Stimulated activated CD8-positive, alpha-beta memory T cell treated with anti-CD3 and anti-CD28 coated beads, Interleukin-4, amount 100 ng/mL, for 24 hours (primary cell): ENCODE results near the gene FMO1.
A peak's percentile ranks its signal among the peaks of the same experiment; 100 is the strongest.
"Not testable (repeated sequence)": the region's sequence is repeated elsewhere in the genome, so short reads cannot be mapped to it uniquely, and the experiment has no call there.

ENCODE experiments used
- DNase-seq: peaks from one replicate; pipeline ENCODE4 v3.0.0-alpha.2; 2020; ENCODE audit warnings: low read depth

Gene FMO1

DNA sequence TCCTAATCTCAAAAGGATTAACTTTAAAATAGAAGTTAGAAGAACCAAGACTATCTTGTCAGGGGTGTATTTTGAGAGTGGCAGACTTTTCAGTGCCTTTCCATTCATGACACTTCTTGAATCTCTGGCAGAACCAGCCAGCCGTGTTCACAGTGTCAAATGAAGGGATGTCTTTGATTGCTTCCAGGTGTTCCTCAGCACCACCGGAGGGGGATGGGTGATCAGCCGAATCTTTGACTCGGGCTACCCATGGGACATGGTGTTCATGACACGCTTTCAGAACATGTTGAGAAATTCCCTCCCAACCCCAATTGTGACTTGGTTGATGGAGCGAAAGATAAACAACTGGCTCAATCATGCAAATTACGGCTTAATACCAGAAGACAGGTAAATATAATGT, 32.3 kb downstream of the FMO1 start:
- DNase-seq = no peak

DNA sequence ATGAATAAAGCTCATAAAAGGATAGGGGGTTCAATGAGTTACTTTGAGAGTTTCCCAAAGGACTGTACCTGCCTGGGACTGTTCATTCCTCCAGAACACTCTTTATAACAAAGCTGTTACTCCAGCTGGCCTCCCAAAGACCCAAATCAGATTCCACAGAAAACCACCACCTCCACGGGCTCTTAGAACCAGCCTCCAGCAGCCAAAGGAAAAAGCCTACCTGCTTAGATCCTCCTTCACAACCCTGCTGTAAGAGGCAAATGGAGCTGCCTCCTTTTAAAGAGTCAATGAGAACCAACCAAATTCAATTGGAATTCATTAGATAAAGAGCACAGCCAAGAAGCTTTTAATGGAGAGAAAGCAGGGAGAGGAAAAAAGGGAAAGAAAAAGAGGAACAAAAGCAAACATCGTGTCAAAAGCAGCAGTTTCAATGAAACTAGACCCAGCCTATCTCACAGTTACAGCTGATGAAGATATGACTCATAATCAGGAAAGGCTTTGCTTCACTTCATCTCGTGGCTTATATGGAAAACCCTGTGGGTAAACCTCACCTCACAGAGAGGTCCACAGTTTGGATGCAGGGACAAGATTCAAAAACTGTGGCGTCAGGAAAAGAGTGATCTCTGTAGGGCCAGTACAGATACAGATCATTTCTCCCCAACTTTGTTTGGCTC, 37.9 kb downstream of the FMO1 start:
- DNase-seq = no peak

DNA sequence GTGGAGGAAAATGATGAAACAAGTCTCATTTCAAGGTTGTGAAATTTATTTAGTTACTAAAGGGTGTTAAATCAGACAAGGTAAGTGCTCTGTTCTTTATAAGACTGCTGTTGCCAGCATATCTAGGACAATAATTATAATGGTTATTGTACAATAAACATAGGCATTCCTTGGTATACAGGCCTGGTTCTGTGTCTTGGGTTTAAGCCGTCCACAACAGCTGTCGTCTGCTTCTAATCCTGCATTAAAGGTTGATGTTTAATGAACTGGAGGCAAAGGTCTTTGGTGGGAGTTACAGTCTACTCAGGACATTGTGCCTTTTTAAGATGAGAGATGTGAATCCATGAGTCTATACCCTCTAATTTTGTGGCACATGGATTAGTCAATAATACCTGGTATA, 42.3 kb downstream of the FMO1 start:
- no peak for DNase-seq

DNA sequence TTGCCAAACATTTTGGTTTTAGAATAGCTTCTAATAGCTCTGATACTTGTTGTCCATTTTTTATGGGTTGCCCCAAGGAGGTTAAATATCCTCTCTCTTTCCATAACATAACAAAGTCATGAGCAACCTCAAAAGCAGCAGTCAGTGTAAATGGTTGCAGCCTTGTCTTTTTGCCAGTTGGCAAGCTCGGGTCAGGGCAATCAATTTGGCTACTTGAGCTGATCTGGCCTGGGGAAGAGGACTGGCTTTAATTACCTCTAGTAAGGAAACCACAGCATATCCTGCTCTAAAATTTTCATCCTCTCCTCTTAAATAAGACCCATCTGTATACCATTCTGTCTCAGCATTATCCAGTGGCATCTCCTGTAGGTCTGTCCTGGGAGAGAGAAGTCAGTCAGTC, 44.5 kb downstream of the FMO1 start:
- no peak for DNase-seq

DNA sequence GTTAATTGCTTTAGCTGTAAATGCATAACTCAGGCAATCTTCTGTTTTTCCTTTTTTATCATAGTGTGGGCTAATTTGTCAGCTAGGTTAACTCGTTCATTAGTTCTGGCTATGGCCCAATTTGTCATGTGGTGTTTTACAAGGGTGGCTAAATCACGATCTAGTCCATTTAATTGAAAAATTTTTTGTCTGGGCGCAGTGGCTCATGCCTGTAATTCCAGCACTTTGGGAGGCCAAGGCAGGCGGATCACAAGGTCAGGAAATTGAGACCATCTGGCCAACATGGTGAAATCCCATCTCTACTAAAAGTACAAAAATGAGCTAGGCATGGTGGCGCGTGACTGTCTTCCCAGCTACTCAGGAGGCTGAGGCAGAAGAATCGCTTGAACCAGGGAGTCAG, 47.1 kb downstream of the FMO1 start:
- DNase-seq = not testable (repeated sequence)

DNA sequence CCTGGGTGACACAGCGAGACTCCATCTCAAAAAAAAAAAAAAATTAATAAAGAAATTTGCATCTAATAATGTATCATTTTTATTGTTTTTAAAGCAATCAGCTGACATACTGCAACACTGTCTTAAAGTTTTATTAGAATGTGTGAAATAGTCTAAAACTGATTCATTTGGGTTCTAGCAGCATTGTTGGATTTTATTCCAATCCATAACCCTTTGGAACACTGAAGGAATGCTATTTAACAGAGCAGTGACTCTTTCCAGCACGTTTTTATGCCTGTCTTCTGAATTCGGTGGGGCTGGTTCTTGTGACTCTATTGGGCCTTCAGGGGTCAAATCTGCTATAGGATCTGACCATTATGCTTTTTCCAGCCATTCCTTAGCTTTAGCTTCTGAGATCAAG, 47.5 kb downstream of the FMO1 start:
- DNase-seq = no peak

DNA sequence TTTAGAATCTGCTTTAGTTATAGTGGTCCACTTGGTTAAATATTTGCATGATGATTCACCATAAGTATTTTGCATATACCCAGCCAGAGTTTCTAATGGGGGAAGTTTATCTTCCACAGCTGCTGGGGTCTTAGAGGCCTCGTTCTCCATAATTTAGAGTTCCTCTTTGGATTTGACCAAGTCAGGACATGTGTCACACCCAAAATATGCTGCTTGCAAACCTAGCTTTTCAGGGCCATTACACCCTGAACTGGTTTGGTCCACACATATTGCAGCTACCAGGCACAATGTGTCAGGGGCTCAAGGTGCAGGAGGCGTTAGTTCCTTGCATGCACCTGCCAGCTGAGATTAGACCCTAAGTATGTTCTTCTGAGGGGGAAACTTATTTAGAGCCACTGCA, 48.6 kb downstream of the FMO1 start:
- DNase-seq = no peak

DNA sequence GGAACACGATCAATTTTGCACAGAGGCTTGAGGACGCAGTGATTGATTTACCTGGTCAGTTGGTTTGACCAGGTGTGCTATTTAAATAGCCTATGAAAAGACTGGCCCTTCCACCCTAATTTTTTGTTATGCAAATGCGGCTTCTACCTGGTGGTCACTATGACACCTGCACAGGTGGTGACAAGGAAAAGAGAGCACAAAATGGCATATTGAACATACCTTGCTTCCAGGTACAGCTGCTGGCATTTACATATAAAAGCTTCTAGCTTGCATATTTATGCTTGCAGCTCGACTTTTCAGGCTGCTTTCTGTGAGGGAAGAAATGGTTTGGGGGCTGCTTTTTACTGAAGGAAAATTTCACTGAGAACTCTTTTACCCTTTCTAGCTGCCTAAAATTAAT, 50.4 kb downstream of the FMO1 start:
- DNase-seq = no peak

DNA sequence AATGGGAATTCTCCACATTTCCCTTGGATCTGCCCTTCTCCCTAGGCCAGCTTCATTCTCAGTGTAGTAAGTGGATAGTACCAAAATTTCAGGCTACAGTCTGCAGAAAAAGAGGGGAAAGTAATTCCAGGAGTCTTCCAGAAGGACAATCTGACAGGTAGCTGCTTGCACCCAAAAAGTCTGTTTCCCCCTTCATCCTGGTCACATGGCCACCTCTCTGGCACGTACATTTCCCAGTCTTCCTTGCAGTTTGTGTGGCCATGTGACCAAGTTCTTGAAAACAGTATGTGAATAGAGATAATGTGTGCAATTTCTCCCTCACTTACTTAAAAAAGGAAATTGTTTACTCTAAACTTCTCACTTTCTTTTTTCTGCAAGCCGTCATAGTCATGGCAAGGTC, 51.0 kb downstream of the FMO1 start:
- DNase-seq = no peak

DNA sequence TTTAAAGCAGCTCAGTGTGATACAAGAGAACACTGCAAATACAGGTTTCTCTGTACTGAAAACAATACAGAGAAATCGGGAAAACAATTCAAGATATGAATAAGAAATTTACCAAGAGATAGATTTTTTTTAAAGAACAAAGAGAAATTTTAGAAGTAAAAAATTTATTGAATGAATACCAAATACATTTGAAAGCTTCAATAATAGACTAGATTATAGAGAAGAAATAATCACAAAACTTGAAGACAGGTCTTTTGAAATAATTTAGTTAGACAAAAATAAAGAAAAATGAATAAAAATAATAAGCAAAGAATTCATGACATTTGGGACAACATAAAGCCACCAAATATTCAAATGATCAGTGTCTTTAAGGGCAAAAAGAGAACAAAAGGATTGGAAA, 52.1 kb downstream of the FMO1 start:
- DNase-seq = no peak

DNA sequence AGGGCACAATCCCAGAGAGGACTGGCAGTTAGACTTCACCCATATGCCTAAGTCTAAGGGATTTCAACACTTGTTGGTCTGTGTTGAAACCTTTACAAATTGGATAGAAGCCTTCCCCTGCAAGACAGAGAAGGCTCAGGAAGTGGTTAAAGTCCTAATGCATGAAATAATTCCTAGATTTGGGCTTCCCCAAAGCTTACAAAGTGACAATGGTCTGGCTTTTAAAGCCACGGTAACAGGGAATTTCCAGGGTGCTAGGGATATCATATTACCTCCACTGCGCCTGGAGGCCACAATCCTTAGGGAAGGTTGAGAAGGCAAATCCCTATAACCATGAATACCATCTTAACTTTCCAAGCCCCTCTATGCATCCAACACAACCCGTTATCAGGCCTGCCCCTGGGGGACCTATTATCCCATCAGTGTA, 62.4 kb downstream of the FMO1 start:
- no peak for DNase-seq

DNA sequence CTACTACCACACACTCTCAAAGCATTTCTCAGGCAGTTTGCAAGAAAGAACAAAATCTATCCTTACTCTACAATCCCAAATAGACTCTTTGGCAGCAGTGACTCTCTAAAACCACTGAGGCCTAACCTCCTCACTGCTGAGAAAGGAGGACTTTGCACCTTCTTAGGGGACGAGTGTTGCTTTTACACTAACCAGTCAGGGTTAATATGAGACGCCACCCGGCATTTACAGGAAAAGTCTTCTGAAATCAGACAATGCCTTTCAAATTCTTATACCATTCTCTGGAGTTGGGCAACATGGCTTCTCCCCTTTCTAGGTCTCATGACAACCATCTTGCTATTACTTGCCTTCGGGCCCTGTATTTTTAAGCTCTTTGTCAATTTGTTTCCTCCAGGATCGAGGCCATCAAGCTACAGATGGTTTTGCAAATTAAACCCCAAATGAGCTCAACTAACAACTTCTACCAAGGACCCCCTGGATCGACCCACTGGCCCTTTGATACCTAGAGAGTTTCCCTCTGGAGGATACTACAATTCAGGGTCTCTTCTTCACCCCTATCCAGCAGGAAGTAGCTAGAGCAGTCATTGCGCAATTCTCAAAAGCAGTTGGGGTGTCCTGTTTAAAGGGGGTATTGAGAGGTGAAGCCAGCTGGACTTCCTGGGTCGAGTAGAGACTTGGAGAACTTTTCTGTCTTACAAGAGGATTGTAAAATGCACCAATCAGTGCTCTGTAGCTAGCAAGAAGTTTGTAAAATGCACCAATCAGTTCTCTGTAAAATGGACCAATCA, 63.7 kb downstream of the FMO1 start:
- no peak for DNase-seq

DNA sequence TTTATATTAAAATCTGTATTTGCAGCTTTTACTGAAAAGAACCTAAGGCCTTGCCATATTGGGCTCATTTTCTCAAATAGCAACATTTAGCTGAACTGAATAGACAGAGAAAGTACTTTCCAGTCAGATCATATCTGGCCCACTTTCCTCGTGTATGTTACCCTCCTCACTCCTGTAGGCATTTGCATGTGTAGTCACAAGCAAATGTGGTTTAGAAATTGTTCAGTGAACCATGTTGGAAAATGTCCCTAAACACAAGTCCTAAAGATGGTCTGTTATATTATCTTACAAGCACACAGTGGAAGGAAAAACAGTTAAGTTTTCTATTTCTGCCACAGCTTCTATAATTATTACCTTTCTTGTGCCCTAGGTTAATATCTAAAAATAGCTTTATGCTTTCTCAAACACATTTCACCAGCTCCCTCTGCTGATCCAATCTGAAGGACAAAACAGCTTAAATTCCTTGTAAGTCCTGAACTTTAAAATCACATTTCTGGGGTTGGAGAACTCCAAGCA, 65.1 kb downstream of the FMO1 start:
- DNase-seq = no peak

DNA sequence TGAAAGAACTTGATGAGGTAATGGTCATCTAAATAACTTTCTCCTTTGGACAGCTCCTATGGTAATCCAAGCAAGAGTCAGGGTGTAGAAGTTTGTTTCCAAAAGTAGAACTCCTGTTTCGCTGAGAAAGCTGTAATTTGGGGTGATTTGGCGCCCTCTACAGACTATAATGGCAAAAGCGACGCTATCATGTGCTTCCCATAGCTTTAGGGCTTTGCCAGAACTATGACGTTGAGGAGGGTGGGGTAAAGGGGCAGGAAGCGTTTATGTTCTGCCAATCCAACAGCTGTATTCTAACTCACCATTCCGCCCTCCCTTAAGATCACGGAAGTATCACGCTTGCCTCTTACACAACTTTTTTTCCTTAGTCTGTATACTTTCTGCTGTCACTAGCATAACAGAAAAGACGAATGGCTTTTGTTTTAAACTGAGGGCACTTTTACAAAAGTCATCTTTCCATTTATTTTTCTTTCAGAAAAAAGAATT, 65.6 kb downstream of the FMO1 start, which contains the start of gene FMO4:
Gene FMO4 (plus strand): TSS at position 349 of the 486 bp plus-strand sequence. CDS start 5,643 bp downstream, outside the sequence.
- DNase-seq = peak; percentile 68

DNA sequence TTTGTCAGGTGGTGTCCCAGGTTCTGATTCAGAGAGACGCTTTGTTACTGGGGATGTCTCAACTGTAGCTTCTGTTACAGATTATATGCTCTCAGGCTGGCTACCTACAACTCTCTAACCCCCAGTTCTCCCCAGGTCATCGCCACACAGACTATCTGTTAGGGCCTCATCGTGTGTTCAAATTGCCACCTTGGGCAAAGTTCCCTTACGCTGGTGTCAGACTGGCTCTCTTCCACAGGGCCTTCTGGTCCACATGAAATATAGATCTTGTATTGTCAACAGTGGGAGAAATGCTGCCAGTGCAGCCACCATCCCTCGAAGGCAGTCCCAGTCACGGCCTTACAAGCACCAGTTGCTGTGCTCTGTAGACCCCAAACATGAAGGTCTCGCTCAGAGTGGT, 81.0 kb downstream of the FMO1 start:
- no peak for DNase-seq

DNA sequence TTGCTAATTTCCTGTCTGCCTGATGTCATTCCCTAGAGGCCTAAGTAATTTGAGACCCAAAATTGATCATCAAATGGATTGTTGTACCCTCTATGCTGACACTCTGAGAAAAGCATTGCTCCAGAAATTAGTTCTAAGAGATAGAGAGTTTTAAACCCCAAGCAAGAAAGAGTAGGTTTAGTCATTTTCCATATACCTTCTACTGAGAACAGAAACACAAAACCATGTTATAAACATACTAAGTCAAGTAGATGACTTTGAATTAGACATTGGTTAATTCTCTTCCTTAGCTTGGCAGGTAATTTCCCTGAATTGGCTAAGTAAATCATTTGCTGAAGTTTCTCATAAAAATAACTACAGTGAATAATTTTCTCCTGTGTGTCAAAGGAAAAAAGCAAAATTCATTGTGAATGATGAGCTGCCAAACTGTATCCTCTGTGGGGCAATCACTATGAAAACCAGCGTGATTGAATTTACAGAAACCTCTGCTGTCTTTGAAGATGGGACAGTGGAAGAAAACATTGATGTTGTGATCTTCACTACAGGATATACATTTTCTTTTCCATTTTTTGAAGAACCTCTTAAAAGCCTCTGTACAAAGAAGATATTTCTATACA, 85.8 kb downstream of the FMO1 start:
- no peak for DNase-seq
